CD4-positive, alpha-beta T cell treated with Interleukin-6 for 4 hours (primary cell): ENCODE measurements around the gene BMX.

Experiments used
- DNase-seq: peaks from one replicate; pipeline ENCODE4 v3.0.0-alpha.2; 2020; ENCODE audit warnings: mixed read lengths

The BMX gene

DNA sequence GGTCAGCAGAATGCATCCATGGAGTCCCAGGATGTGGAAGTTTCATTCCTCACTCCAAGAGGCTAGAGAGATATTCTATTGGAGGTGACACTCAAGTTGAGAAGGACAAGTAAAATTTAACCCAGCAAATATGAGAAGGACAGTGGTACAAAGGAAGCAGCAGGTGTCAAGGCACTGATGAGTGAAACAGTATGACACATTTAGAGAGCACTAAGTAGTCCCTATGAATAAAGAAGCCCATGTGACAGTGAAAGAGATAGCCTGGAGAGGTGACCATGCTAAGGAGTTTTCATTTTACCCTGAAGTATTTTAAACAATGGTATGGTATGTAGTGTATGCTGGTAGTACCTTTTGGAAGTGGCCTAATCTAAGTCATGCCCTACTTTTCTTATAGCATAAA is 9.2 kb downstream of the BMX start:
- DNase-seq = no peak

DNA sequence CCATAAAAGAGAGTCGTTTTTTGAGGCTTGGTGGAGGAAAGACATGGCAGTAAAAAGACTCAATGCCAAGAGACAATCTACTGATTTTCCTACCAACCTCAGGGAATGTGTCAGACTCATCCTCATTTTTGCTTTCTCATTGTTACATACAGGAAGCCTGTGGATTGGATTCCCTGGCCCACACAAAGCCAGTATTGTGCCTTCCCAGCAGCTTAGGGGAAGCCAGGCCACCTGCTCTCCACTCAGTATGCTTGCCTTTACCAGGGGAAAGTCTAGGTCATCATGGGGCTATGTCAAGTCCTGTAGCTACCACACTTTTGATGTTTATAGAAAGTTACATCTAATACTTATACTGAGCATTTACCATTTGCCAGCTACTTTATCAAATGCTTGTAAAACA is 11.0 kb downstream of the BMX start:
- DNase-seq = no peak

DNA sequence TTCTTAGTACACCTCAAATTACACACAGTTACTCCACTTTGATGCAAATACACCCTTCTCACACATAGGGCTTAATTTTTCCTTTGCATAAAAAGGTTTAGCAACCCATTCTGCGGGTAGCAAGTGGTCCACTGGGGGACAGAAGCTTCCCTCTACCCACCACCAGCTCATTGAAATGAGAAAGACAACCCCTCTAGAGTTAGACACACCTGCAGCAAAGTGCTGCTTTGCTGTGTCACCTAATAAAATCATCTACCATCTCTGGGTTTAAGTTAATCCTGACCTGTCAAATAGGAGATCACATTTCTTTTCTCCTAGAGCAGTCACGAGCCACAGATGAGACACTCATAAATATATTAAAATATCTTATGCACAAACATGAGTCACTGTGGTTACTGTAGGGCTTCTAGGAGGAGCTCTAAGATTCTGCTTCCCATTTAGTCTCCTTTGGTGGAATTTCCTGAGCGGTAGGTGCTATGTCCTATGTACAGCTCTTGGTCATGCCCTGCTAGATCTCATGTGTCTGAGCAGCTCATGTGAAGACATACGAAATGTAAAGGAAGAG is 11.9 kb downstream of the BMX start:
- DNase-seq = no peak

DNA sequence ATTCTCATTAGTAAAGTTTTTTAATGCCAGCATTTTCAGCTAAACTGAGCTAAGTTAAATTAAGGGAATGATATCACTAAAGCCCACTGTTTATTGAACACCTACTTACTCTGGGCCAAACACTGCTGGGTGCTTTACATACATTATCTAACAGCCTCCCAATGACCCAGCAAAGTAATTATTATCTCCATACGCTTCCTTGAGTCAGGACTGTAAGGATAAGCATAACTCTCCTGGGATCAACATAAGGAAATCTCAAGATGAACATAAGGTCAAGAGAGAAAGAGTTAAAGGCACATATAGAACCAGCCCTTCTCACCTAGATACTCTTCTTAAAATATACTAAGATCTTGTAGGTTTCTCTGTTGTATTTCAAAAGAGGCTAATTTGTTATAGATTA is 13.7 kb downstream of the BMX start:
- DNase-seq = no peak

DNA sequence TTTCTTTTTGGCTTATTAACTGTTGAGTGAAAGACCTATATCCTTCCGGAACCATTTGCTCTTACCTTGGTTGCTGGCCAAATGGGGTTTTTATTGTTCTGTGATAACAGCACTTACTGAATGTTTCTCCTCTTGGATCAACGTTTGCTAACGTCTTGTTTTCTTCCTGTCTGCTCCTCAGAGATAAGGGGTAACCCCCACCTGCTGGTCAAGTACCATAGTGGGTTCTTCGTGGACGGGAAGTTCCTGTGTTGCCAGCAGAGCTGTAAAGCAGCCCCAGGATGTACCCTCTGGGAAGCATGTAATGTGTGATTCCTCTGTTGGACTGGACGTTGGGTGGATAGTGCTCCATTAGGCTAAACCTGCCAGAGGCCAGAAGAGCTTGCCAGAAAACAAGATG is 15.3 kb downstream of the BMX start:
- DNase-seq = no peak

DNA sequence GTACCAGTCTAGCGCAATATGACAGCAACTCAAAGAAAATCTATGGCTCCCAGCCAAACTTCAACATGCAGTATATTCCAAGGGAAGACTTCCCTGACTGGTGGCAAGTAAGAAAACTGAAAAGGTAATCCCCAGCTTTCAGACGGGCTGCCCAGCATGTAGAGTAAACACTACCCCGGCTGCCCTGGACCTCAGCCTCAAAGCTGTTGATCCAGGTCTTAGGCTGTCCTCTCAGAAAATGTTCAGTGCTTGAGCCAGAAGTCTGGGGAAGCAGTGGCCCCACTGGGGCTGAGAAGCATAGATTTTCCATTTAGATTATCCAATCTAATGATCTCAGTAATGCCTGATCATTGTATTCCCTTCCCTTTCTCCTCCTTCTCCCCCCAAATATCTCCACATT is 21.9 kb downstream of the BMX start:
- no peak for DNase-seq

DNA sequence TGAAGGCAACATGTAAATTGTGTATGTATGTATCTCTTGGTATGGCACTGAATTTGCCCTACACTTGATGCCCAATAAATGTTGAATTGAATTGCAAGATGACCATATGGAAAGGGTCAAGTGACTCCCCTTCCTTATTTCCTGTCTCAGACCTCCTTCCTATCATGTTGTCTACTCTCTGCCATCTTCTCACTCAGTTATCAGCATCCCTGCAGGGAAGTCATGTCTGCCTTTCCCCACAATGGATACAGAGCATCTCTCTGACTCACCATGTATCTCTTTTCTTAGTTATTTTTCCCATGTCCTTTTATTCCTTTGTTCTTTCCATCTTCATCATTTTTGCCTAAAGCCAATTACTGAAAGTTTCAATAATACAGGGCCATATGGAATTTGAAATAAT is 22.5 kb downstream of the BMX start:
- no peak for DNase-seq

DNA sequence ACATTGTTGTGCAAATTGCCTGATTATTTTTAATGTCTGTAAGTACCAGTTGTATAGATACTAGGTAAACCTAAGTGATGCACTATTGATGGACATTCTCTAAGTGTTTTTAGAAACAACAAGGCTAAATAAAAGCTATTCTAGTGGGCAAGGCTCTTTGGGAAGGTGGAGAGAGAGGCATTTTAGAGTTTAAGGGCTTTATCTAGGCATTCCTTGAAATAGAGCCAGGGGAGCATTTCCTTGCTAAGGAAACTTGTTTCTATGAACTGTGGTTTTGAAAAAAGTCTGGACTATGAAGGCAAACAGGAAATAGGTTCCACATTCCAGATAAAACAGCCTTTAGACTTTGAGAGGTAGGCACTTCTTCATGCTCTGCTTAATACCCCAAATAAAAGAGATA is 23.8 kb downstream of the BMX start:
- DNase-seq = no peak

DNA sequence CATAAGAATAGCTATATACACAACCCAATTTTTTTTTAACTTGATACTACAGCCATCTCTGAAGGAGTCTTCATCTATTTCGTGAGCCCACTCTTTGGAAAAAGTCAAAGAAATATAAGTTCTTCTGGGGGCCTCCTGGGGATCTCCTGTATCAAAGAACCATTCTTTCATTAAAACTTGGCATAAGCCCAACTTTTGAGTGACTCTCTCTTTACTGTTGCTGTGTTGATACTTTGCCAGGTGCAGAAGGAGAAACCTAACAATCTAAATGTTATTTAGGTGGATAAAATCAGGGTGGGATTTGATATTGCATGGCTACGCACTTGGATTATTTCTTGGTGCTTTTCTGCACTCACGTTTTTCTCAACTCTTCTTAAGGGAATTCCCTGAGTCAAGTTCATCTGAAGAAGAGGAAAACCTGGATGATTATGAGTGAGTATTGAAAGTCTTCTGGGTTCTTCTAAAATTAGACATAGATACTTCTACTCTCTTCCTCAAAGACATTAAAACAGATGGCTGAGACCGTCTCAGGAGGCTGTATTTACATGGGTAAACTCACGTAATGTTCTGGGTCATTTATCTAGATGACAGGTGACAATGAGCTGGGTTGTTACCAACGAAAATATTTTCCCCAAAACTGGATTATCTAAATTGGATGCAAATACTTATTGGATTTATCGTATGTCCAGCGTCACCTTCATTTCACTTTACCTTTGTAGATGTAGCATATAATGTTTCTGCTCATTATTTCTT is 25.2 kb downstream of the BMX start:
- DNase-seq = no peak

DNA sequence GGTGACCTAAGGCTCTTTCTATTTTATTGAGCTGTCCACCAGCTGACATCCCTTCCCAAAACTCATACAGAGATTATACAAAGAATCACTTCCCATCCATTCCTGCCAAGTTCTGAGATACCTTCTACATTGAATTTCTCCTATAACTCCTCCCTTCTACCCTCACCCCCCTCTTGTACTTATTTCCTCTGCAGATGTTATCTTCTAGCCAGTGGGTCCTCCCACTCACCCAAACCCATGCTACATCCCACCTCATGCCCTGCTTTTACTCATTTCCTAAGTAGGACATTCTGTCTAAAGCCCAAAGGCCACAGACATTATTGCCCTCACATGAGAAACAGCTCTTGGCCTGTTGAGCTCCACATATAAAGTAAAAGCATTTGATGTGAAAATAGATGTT is 28.6 kb downstream of the BMX start:
- no peak for DNase-seq

DNA sequence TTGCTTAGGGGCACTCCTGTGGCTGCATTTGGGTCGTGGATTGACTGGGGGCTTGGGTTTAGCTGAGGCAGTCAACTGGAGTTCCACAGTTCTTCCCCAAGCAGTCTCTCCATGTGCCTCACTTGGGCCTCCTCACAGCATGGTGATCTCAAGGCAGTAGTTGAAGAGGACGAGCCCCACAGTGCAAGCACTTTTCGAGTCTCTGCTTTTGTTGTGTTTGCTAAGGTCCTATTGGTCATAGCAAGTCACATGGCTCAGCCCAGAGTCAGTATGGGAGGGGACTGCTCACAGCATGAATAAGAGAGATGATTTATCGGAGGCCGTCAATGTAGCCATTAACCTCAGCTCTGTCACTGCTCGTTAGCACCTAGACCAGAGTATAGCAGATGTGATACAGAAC is 29.7 kb downstream of the BMX start:
- DNase-seq = no peak

DNA sequence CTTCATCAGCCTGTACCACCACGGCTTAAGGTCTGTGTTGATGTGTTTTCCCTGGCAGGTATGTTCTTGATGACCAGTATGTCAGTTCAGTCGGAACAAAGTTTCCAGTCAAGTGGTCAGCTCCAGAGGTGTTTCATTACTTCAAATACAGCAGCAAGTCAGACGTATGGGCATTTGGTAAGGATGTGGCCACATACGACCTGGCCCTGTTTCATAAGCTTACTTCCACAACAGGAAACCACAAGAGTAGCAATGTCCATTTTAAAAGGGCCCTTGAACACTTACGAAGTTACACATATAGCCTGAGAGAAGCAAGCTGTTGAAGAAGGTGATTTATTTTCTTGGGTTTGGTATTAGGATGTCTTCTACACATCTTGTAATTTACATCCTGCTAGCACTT is 46.1 kb downstream of the BMX start:
- DNase-seq = no peak

DNA sequence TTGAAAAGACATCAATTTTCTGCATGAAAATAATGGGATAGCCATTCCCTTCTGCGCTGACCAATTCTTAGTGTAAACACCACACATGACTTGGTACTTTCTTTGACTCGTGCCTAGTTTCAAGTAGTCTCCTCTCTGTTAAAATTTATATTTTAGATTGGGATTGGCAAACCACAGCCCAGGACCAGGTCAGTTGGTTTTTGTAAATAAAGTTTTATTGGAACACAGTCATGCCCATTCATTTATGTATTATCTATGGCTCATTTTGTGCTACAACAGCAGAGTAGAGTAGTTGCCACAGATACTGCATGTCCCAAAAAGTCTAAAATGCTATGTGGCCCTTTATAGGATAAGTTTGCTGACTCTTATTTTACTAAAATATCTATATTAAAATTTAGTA is 46.7 kb downstream of the BMX start:
- DNase-seq = no peak

DNA sequence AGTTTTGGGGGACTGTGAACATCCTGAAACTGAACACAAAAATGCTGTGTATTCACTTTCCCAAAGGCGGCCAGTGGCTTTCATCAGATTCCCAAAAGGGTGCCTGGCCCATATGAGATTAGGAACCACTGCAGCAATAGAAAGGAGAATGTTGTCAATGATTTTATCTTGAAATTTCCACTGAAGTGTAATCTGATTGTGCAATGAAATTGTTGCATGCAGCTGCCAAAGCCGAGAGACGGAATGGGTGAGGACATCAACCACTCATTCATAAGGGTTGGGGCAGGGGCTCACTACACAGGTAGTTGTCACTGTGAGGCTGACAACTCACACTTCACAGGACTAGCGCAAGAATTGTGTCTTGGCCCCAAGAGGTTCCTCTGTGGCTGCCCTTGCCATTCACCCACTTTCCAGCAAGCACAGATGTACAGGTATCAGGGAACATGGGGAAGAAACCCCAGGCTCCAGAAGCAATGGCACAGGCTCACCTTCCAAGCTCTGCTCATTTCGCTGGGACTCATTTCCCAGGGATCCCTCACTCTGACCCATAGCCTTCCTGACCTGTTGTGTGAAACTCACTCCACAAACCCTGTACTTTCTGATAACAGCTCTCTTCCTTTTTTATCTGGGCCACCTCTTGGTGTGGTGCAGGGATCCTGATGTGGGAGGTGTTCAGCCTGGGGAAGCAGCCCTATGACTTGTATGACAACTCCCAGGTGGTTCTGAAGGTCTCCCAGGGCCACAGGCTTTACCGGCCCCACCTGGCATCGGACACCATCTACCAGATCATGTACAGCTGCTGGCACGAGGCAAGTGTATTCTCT is 48.8 kb downstream of the BMX start:
- DNase-seq = no peak

DNA sequence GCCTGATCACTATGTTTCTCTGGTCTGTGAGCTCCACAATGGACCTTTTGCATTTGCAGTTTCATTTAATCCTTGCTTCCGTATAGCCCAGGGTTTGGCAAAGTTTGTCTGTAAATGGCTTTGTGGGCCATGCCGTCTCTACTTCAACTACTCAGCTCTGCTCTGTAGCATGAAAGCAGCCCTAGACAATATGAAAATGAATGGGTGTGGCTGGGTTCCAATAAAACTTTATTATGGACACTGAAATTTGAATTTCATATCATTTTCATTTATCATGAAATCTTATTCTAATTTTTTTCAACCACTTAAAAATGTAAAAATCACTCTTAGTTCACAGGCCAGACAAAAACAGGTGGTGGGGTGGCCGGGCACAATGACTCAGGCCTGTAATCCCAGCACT is 58.6 kb downstream of the BMX start:
- DNase-seq = no peak

DNA sequence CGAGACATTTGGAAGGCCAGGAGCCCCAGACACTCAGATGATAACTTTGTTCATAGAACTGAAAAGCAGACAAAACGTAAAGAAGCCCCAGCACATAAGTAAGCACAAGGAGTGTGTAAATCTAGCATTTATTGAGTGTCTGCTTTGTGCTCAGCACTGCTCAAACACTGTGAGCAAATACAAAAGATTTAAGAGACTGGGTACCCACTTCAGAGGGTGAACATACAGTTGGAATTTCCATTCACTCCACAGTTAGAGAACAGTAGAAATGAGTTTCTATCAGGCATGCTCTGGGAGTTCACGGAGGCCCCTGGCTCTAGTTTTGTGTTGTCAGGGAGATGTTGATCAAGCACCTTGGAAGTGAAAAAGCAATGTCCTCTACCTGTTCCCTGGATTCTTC is 60.3 kb downstream of the BMX start:
- no peak for DNase-seq

DNA sequence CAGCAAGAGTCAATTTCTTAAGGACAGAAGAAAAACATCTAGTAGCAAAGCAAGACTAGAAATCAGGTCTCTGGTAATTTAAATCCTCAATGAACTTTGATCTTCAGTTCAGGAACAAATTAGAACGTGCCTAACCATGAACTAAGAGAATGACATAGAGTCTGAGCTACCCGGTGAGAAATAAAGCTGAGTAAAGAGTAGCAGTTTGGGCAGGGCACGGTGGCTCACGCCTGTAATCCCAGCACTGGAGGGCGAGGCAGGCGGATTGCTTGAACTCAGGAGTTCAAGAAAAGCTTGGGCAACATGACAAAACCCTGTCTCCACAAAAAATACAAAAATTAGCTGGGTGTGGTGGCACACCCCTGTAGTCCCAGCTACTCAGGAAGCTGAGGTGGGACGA is 62.4 kb downstream of the BMX start:
- no peak for DNase-seq

DNA sequence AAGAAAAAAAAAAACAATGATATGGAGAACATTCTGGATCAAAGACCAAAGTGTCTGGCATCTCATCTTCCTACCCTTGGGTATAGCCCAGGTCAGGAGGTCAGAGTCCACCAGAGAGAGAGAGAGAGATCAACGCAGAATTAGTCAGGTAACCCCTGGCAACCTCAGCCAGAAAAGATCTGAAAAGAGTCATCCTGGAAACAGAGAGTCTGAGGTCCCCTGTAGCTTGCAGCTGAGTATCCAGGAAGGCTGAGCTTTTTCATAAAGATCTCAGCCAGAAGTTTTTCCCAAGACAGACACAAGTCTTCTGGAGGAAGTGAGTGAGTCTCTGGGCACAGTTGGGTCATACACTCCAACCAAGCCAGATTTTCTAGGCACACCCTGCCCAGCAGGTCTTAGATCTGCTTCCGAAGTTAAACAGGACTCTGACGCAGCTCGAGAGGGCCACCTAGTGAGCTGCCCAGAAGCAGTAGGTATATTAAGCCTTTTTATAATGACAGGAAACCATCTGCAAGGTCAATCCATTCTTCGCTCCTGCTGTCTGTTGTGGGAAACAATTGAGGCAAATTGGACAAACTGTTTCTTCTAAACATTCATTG is 64.5 kb downstream of the BMX start:
- peak; percentile 3 for DNase-seq

DNA sequence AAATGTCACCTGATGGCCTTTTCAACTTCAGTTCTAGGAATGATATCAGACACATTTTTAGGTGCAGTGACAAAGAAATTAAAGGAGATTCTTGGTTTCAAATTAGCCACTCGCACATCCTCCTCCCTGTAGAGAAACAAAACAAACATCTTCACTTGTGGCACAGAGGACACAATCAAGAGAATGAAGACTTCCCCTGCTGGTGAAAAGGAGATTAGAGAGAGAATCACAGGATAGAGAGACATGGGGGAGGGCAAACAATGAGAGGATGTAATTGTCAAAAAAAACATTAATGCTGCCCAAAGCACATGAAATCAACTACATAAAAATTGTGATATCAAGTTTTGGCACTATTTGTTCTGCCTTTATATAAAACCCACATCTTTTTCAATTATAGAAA is 65.6 kb downstream of the BMX start:
- DNase-seq = no peak

DNA sequence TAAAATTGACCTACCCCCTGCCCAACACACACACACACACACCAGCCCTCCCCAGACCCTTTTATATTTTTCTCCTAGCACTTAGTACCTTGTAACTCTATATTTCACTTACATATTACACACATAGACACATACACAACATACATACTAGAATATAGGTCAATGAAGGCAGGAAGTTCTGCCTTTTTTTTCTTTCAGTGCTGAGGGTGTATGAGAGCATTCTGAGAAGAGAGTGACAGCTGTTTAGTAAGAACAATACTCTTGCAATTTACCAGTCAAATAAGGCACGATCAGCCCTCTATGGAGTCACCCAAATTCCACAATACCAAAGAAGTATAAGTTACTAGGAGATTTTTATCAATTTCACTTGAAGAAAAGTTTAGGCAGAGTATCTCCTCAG is 66.7 kb downstream of the BMX start:
- no peak for DNase-seq

DNA sequence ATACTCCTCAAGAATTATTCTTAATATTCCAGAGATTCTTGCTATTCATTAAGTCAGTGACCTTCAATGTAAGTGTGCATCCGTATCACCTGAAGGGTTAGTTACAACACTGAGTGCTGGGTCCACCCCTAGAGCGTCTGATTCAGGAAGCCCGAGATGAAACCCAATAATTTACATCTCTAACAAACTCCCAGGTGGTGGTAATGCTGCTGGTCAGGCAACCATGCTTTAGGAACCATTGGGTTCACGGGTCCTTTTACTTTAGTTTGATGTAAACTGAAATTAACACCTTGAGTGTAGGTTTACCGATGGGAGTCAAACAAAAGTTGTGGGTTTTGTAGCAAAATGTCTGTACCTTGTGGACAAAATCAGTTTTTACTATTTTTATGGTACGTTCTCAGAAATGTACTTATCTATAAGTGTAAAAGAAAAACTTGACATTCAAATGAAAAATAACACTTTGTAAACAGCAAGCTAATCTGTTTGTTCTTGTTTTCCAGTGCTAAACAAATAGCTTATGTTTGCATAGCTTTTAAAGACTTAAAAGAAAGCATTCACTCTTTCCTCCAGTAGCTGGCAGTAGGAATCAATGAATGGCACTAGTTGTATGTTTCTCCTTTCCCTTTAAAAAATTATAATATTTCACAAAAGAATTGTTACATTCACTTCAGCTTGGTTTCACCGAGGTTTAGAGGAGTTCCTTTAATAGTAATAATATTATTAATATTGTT is 67.4 kb downstream of the BMX start:
- no peak for DNase-seq

DNA sequence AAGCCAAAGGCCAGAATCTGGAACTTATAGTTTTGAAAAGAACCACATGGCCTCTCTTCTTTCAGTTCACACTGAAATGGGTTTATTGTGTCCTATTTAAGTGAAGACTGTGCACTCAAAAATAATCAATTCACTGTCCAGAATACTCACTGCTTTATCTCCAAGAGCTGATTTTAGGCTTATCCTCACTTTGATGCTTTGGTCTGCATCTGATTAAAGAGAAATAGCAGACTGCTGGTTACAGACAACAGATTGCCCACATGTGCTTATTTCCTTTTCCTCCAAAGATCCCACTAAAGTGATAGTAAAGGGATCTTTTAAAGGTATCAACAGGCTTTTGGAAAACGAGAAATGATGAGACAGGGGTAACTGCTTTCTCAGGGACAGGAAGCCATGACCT is 69.5 kb downstream of the BMX start:
- DNase-seq = no peak

DNA sequence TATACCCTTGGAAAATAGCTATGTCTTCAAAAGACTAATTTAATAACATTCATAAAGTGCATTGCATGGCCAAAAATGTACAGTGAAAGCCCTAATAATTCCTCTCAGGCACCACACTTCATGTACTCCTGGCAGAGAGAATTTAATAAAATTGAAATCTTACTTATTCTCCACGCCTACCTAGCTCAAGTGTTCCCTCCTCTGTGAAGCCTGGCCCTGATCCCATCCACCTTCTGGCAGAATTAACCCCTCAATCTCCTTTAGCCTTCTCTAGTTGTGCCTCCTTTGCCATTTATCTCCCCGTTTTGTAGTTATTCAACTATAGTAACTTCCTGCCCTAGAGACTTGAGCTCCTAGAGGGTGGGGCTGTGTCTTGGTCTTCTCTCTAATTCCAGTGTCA is 73.4 kb downstream of the BMX start:
- no peak for DNase-seq
